HepG2 (cell line): ENCODE data around the gene PSMC3IP. TPM values are rescaled to one million over a fixed set of nuclear protein-coding genes. Genes with fewer than 3 reads are reported as not detected.

Source experiments
- ADNP ChIP-seq: sonication (generic); formaldehyde crosslinking; IDR thresholded peaks from 2 replicates; pipeline ENCODE4 v1.4.0; 2020; ENCODE audit warnings: missing genetic modification reagents
- CAMTA2 ChIP-seq: sonication (generic); formaldehyde crosslinking; IDR thresholded peaks from 2 replicates; pipeline ENCODE4 v1.4.0; 2020; ENCODE audit warnings: mild to moderate bottlenecking, missing genetic modification reagents, borderline replicate concordance
- EHMT2 ChIP-seq: fragments of 200-600 bp; sonication (generic); IDR thresholded peaks from 2 replicates; pipeline ENCODE4 v1.7.0; 2017; ENCODE audit warnings: antibody characterized with exemption, low read depth, low read length, borderline replicate concordance
- FOXO1 ChIP-seq: sonication (generic); formaldehyde crosslinking; IDR thresholded peaks from 2 replicates; pipeline ENCODE4 v1.4.0; 2020; ENCODE audit warnings: missing genetic modification reagents
- HNRNPL ChIP-seq: fragments of 200-400 bp; formaldehyde crosslinking; IDR thresholded peaks from 2 replicates; pipeline ENCODE4 v1.6.1; 2017; ENCODE audit warnings: mild to moderate bottlenecking, low read depth, low read length
- JUND ChIP-seq: sonication (generic); formaldehyde crosslinking; IDR thresholded peaks from 2 replicates; pipeline ENCODE4 v1.8.0; 2022; ENCODE audit warnings: mild to moderate bottlenecking, missing genetic modification reagents
- MTF2 ChIP-seq: sonication (generic); formaldehyde crosslinking; IDR thresholded peaks from 2 replicates; pipeline ENCODE4 v1.5.0; 2020; ENCODE audit warnings: missing genetic modification reagents, borderline replicate concordance
- SIN3B ChIP-seq: fragments of 150-350 bp; IDR thresholded peaks from 2 replicates; pipeline ENCODE4 v1.6.1; 2014; ENCODE audit warnings: low read length
- SP2 ChIP-seq: sonication (generic); formaldehyde crosslinking; IDR thresholded peaks from 2 replicates; pipeline ENCODE4 v1.5.1; 2020; ENCODE audit warnings: mild to moderate bottlenecking, missing genetic modification reagents
- THYN1 ChIP-seq: sonication (generic); formaldehyde crosslinking; IDR thresholded peaks from 2 replicates; pipeline ENCODE4 v1.8.1; 2023; ENCODE audit warnings: low read depth, mild to moderate bottlenecking, moderate library complexity, missing genetic modification reagents, borderline replicate concordance
- ZBTB1 ChIP-seq: sonication (generic); formaldehyde crosslinking; IDR thresholded peaks from 2 replicates; pipeline ENCODE4 v1.4.0; 2020; ENCODE audit warnings: missing genetic modification reagents, borderline replicate concordance
- ZBTB20 ChIP-seq: sonication (generic); formaldehyde crosslinking; IDR thresholded peaks from 2 replicates; pipeline ENCODE4 v1.8.1; 2023; ENCODE audit warnings: missing genetic modification reagents, low read depth, mild to moderate bottlenecking, borderline replicate concordance
- ZBTB40 ChIP-seq, 2 experiments: fragments of 450-650 bp in 1 of 2; sonication (generic) in 1 of 2; formaldehyde crosslinking in 1 of 2; IDR thresholded peaks; 2 replicates each; pipeline versions ENCODE4 v1.6.1 to v1.8.0; 2016 to 2022; ENCODE audit warnings: antibody characterized with exemption in 1 of 2, mild to moderate bottlenecking in 1 of 2, missing genetic modification reagents in 1 of 2
- ZNF264 ChIP-seq: sonication (generic); formaldehyde crosslinking; IDR thresholded peaks from 2 replicates; pipeline ENCODE4 v1.4.0; 2020; ENCODE audit warnings: missing genetic modification reagents
- ZNF878 ChIP-seq: sonication (generic); formaldehyde crosslinking; IDR thresholded peaks from 2 replicates; pipeline ENCODE4 v1.8.1; 2023; ENCODE audit warnings: mild to moderate bottlenecking, missing genetic modification reagents, moderate library complexity
- ZSCAN9 ChIP-seq: IDR thresholded peaks from 2 replicates; pipeline ENCODE4 v1.6.1; 2016; ENCODE audit warnings: borderline replicate concordance
- polyA plus RNA-seq, 8 experiments: library from polyadenylated mRNA; depleted of rRNA in 3 of 8; stranded (reverse) in 7 of 8; unstranded in 1 of 8; fragments of >200 nt; fragmentation: Illumina TruSeq in 4 of 8; extraction: Trizol in 4 of 8; gene quantifications; 2 replicates each; pipeline versions ENCODE4 v1.2.1 to v1.2.3, GENCODE V29; 2011 to 2016; ENCODE audit warnings: low read depth in 4 of 8, missing spikeins in 1 of 8, mixed read lengths in 1 of 8; ENCODE audit not compliant: insufficient read depth in 1 of 8
- total RNA-seq, 5 experiments: library from RNA; depleted of rRNA; stranded (reverse); fragments of >200 nt; fragmentation: Illumina TruSeq; extraction: Trizol; gene quantifications; 2 replicates each; pipeline ENCODE4 v1.2.3, GENCODE V29; 2016; ENCODE audit warnings: low read depth in 1 of 5
- TF ChIP-seq, protein P1 (sequence below): sonication (generic); formaldehyde crosslinking; IDR thresholded peaks from 2 replicates; pipeline ENCODE4 v1.4.0; 2020; ENCODE audit warnings: missing genetic modification reagents

Gene PSMC3IP
- total and polyA plus RNA-seq, 2 of the 13 experiments (the other 11 are each of a cell fraction or from before 2014, with no cell fraction given), result 6.5 to 22.4 TPM

DNA sequence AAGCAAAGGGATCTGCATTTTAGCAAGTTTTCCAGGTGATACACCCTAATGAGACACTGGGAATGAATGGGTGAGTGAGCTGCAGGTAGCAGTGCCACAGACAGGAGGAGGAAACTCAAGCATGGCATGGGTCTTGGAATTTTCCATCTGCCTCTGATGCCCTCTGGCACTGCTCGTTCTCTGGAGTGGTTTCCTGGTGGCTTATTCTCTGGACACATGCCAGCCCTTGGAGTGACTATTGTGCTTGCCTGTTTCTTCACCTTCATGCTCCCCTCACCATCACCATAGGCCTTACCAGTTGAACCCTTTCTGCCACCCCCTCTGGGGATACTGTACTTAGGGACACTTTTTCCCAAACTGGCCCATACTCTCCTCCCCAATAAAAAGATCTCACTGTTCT lies 14.0 kb downstream of the PSMC3IP start (continued):
- TF ChIP-seq, protein P1, sequence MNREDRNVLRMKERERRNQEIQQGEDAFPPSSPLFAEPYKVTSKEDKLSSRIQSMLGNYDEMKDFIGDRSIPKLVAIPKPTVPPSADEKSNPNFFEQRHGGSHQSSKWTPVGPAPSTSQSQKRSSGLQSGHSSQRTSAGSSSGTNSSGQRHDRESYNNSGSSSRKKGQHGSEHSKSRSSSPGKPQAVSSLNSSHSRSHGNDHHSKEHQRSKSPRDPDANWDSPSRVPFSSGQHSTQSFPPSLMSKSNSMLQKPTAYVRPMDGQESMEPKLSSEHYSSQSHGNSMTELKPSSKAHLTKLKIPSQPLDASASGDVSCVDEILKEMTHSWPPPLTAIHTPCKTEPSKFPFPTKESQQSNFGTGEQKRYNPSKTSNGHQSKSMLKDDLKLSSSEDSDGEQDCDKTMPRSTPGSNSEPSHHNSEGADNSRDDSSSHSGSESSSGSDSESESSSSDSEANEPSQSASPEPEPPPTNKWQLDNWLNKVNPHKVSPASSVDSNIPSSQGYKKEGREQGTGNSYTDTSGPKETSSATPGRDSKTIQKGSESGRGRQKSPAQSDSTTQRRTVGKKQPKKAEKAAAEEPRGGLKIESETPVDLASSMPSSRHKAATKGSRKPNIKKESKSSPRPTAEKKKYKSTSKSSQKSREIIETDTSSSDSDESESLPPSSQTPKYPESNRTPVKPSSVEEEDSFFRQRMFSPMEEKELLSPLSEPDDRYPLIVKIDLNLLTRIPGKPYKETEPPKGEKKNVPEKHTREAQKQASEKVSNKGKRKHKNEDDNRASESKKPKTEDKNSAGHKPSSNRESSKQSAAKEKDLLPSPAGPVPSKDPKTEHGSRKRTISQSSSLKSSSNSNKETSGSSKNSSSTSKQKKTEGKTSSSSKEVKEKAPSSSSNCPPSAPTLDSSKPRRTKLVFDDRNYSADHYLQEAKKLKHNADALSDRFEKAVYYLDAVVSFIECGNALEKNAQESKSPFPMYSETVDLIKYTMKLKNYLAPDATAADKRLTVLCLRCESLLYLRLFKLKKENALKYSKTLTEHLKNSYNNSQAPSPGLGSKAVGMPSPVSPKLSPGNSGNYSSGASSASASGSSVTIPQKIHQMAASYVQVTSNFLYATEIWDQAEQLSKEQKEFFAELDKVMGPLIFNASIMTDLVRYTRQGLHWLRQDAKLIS (CRISPR knock-in tag), result no peak
- TF ChIP-seq ADNP (CRISPR knock-in tag) (no peak), ZSCAN9 (CRISPR knock-in tag) (no peak), ZBTB1 (CRISPR knock-in tag) (no peak), HNRNPL (0 out of 2 replicates have a peak, but pooled peaks have one; percentile 36), ZNF264 (CRISPR knock-in tag) (no peak), ZBTB20 (CRISPR knock-in tag) (no peak), EHMT2 (no peak), MTF2 (CRISPR knock-in tag) (no peak), SP2 (CRISPR knock-in tag) (no peak), CAMTA2 (CRISPR knock-in tag) (no peak), ZNF878 (CRISPR knock-in tag) (no peak), JUND (CRISPR knock-in tag) (no peak), FOXO1 (CRISPR knock-in tag) (no peak), THYN1 (CRISPR knock-in tag) (no peak), ZBTB40 (IDR thresholded peaks at IDR 0.05) (no peak), ZBTB40 (CRISPR knock-in tag; IDR thresholded peaks at IDR 0.05) (no peak), SIN3B (no peak)
